H9 (cell line): ENCODE measurements around the gene RASAL1. TPM values are rescaled to one million over a fixed set of nuclear protein-coding genes. Genes with fewer than 3 reads are reported as not detected.

ENCODE experiments used
- DNase-seq: peaks from one replicate; pipeline ENCODE4 v3.0.0-alpha.2; 2017
- H2AFZ ChIP-seq: one replicate; pipeline ENCODE4 v1.6.1; 2013; ENCODE audit warnings: mild to moderate bottlenecking, low read length, control low read depth, moderate library complexity
- H2AK5ac ChIP-seq: 2 replicates; pipeline ENCODE4 v1.6.1; 2013; ENCODE audit warnings: low read length, control low read depth, mixed read lengths; ENCODE audit not compliant: insufficient read length
- H2BK120ac ChIP-seq: one replicate; pipeline ENCODE4 v1.6.1; 2013; ENCODE audit warnings: low read depth, mild to moderate bottlenecking, low read length, control low read depth, inconsistent platforms; ENCODE audit not compliant: poor library complexity, severe bottlenecking
- H2BK12ac ChIP-seq: 2 replicates; pipeline ENCODE4 v1.6.1; 2013; ENCODE audit warnings: low read length, control low read depth, mixed read lengths, low read depth; ENCODE audit not compliant: insufficient read length
- H2BK15ac ChIP-seq: 2 replicates; pipeline ENCODE4 v1.6.1; 2013; ENCODE audit warnings: low read depth, low read length, control low read depth
- H2BK20ac ChIP-seq: one replicate; pipeline ENCODE4 v1.6.1; 2013; ENCODE audit warnings: low read depth, mild to moderate bottlenecking, low read length, control low read depth, inconsistent platforms; ENCODE audit not compliant: poor library complexity, severe bottlenecking
- H2BK5ac ChIP-seq: 2 replicates; pipeline ENCODE4 v1.6.1; 2013; ENCODE audit warnings: low read length, control low read depth, mixed read lengths; ENCODE audit not compliant: insufficient read length
- H3K14ac ChIP-seq: 2 replicates; pipeline ENCODE4 v1.6.1; 2013; ENCODE audit warnings: low read length, control low read depth; ENCODE audit not compliant: insufficient read depth
- H3K18ac ChIP-seq: 2 replicates; pipeline ENCODE4 v1.6.1; 2013; ENCODE audit warnings: low read depth, mild to moderate bottlenecking, mixed read lengths, low read length, control low read depth; ENCODE audit not compliant: insufficient read length
- H3K23ac ChIP-seq: 2 replicates; pipeline ENCODE4 v1.6.1; 2013; ENCODE audit warnings: low read length, control low read depth, mixed read lengths, low read depth; ENCODE audit not compliant: insufficient read length
- H3K23me2 ChIP-seq: 2 replicates; pipeline ENCODE4 v1.6.1; 2013; ENCODE audit warnings: low read depth, mild to moderate bottlenecking, mixed read lengths, low read length, control low read depth; ENCODE audit not compliant: insufficient read length, poor library complexity, severe bottlenecking
- H3K27ac ChIP-seq: 2 replicates; pipeline ENCODE4 v1.5.1; 2013; ENCODE audit warnings: low read length, control low read depth, mixed read lengths, low read depth; ENCODE audit not compliant: insufficient read length
- H3K27me3 ChIP-seq: 2 replicates; pipeline ENCODE4 v1.6.1; 2013; ENCODE audit warnings: low read length, control low read depth, inconsistent platforms; ENCODE audit not compliant: insufficient read depth
- H3K4ac ChIP-seq: 2 replicates; pipeline ENCODE4 v1.6.1; 2013; ENCODE audit warnings: low read depth, mild to moderate bottlenecking, control low read depth, inconsistent platforms, low read length, moderate library complexity
- H3K4me1 ChIP-seq: 2 replicates; pipeline ENCODE4 v1.6.1; 2013; ENCODE audit warnings: low read length, control low read depth, inconsistent platforms; ENCODE audit not compliant: insufficient read depth
- H3K4me2 ChIP-seq: 2 replicates; pipeline ENCODE4 v1.6.1; 2013; ENCODE audit warnings: low read length, control low read depth, mixed read lengths; ENCODE audit not compliant: insufficient read length, insufficient read depth
- H3K56ac ChIP-seq: 2 replicates; pipeline ENCODE4 v1.6.1; 2013; ENCODE audit warnings: low read depth, mild to moderate bottlenecking, mixed read lengths, low read length, control low read depth; ENCODE audit not compliant: insufficient read length
- H3K79me1 ChIP-seq: 2 replicates; pipeline ENCODE4 v1.6.1; 2013; ENCODE audit warnings: low read depth, mild to moderate bottlenecking, moderate library complexity, low read length, control low read depth, inconsistent platforms; ENCODE audit not compliant: insufficient read depth, poor library complexity, severe bottlenecking
- H3K79me2 ChIP-seq: 2 replicates; pipeline ENCODE4 v1.6.1; 2013; ENCODE audit warnings: low read length, control low read depth, inconsistent platforms; ENCODE audit not compliant: insufficient read depth
- H3K9ac ChIP-seq: 2 replicates; pipeline ENCODE4 v1.6.1; 2013; ENCODE audit warnings: low read length, control low read depth, mixed read lengths; ENCODE audit not compliant: insufficient read length; ENCODE audit errors: extremely low read depth
- H3K9me3 ChIP-seq: one replicate; pipeline ENCODE4 v1.6.1; 2013; ENCODE audit warnings: low read depth, low read length, inconsistent platforms; ENCODE audit not compliant: control insufficient read depth
- H3T11ph ChIP-seq: one replicate; pipeline ENCODE4 v1.6.1; 2013; ENCODE audit warnings: mild to moderate bottlenecking, low read length, control low read depth, inconsistent platforms
- H4K20me1 ChIP-seq: one replicate; pipeline ENCODE4 v1.6.1; 2013; ENCODE audit not compliant: control insufficient read depth, insufficient read length, insufficient read depth
- H4K5ac ChIP-seq: 2 replicates; pipeline ENCODE4 v1.6.1; 2013; ENCODE audit warnings: low read depth, mild to moderate bottlenecking, mixed read lengths, low read length, control low read depth; ENCODE audit not compliant: insufficient read length
- H4K8ac ChIP-seq: replicated peaks from 2 replicates; pipeline ENCODE4 v1.6.1; 2013; ENCODE audit warnings: low read length, control low read depth, mixed read lengths, low read depth; ENCODE audit not compliant: insufficient read length
- H4K91ac ChIP-seq: 2 replicates; pipeline ENCODE4 v1.6.1; 2013; ENCODE audit warnings: low read depth, mild to moderate bottlenecking, moderate library complexity, mixed read lengths, low read length, control low read depth; ENCODE audit not compliant: insufficient read length
- H3K27ac Mint-ChIP-seq, 3 experiments: 2 replicates in 2 of 3; 3 replicates in 1 of 3; pipeline ENCODE4 v1.8.0; 2020 to 2021; ENCODE audit warnings: mixed read lengths in 3 of 3, mild to moderate bottlenecking in 1 of 3, moderate library complexity in 1 of 3
- H3K27me3 Mint-ChIP-seq: 2 replicates; pipeline ENCODE4 v1.8.0; 2021; ENCODE audit warnings: low read depth, mild to moderate bottlenecking, moderate library complexity, mixed read lengths
- H3K36me3 Mint-ChIP-seq, 3 experiments: 2 replicates in 2 of 3; 3 replicates in 1 of 3; pipeline ENCODE4 v1.8.0; 2020 to 2021; ENCODE audit warnings: low read depth in 3 of 3, mixed read lengths in 3 of 3; ENCODE audit not compliant: insufficient read depth in 1 of 3
- H3K4me1 Mint-ChIP-seq, 2 experiments: 2 replicates each; pipeline ENCODE4 v1.8.0; 2020; ENCODE audit warnings: mixed read lengths in 2 of 2
- H3K4me3 Mint-ChIP-seq, 2 experiments: 2 replicates in 1 of 2; 3 replicates in 1 of 2; pipeline ENCODE4 v1.8.0; 2020 to 2021; ENCODE audit warnings: mild to moderate bottlenecking in 2 of 2, mixed read lengths in 2 of 2, moderate library complexity in 1 of 2
- H3K9me3 Mint-ChIP-seq, 2 experiments: 2 replicates in 1 of 2; 3 replicates in 1 of 2; pipeline ENCODE4 v1.8.0; 2020; ENCODE audit warnings: mild to moderate bottlenecking in 2 of 2, mixed read lengths in 2 of 2, moderate library complexity in 1 of 2
- CTCF ChIP-seq: fragments of 200-600 bp; sonication (generic); conservative IDR thresholded peaks from 3 replicates; pipeline ENCODE4 v1.8.0; 2021; ENCODE audit warnings: antibody characterized with exemption, mild to moderate bottlenecking
- WGBS: extraction: QIAGEN DNeasy Blood & Tissue Kit; methylation state at CpG from one replicate; pipeline ENCODE4 v1.1.7; 2013; ENCODE audit warnings: missing lambda C conversion rate, low lambda C conversion rate, mixed read lengths; ENCODE audit not compliant: insufficient read length; ENCODE audit errors: extremely low coverage; 5-methylcytosine and 5-hydroxymethylcytosine counted together
- total RNA-seq: library from RNA; stranded (reverse); gene quantifications from 2 replicates; pipeline ENCODE4 v1.2.1, GENCODE V29; 2021

RASAL1 gene
- total RNA-seq, 1 experiment from 2014 or later: 2.3 TPM

- no peak overlapping the region for H2BK12ac ChIP-seq
- no peak overlapping the region for H2BK120ac ChIP-seq
- no peak overlapping the region for H3K4ac ChIP-seq
- no CpG with 5 or more reads among the region's 22 CpGs for WGBS
- H3K4me1 Mint-ChIP-seq: peaks cover 4 to 13% of the 10 kb centered on the region in 2 experiments
- H3K9me3 ChIP-seq: no peaks in the 10 kb centered on the region
- no peak overlapping the region for H3K27ac ChIP-seq
- H2BK20ac ChIP-seq: no peak overlapping the region
- no peak overlapping the region for H4K5ac ChIP-seq
- no peak overlapping the region for H3K23ac ChIP-seq
- no peak overlapping the region for H4K91ac ChIP-seq
- H2BK15ac ChIP-seq: no peak overlapping the region
- no peak overlapping the region for H3T11ph ChIP-seq
- no peaks in the 10 kb centered on the region for H3K23me2 ChIP-seq
- no peak overlapping the region for H3K4me3 Mint-ChIP-seq
- no peak overlapping the region for H3K27ac Mint-ChIP-seq
- no peaks in the 10 kb centered on the region for H3K79me2 ChIP-seq
- H3K4me1 ChIP-seq: no peaks in the 10 kb centered on the region
- H3K27me3 Mint-ChIP-seq: no peaks in the 10 kb centered on the region
- no peaks in the 10 kb centered on the region for H3K27me3 ChIP-seq
- H2BK5ac ChIP-seq: no peak overlapping the region
- no peak overlapping the region for H4K8ac ChIP-seq
- no peak for DNase-seq
- H3K79me1 ChIP-seq: no peaks in the 10 kb centered on the region
- H2AK5ac ChIP-seq: no peak overlapping the region
- no peak overlapping the region; the same call in 1 of the 2 replicates for H3K14ac ChIP-seq
- no peak overlapping the region for H3K4me2 ChIP-seq
- H3K56ac ChIP-seq: no peak overlapping the region
- no peak overlapping the region for H3K18ac ChIP-seq
- H3K9me3 Mint-ChIP-seq: no peaks in the 10 kb centered on the region
- no peak overlapping the region for H3K9ac ChIP-seq
- no peaks in the 10 kb centered on the region for H3K36me3 Mint-ChIP-seq
- no peak for TF ChIP-seq CTCF
- H2AFZ ChIP-seq: no peak overlapping the region
- no peaks in the 10 kb centered on the region for H4K20me1 ChIP-seq
Measured at GRCh38 chr12:113115455-113116126, 20.0 kb downstream of the RASAL1 start.
